HCT116 (cell line): Measurements from ENCODE around the gene HLCS. TPM values are rescaled to one million over a fixed set of nuclear protein-coding genes. Genes with fewer than 3 reads are reported as not detected.

ENCODE experiments used
- ATAC-seq: fragments of 200-7000 bp; cut with Tn5 transposase; 2 replicates; pipeline ENCODE4 v1.9.1; 2020; ENCODE audit warnings: mild to moderate bottlenecking, moderate library complexity
- BruUV-seq: library from RNA; stranded (reverse); fragments of 400-500 nt; replicated peaks from 2 replicates; lab custom pipeline; 2021; lab: Mats Ljungman, UMichigan
- CTCF ChIA-PET: fragments of 300-600 bp; sonication (Branson Sonifier 250); formaldehyde crosslinking; loops from one replicate; lab custom pipeline; 2021; ENCODE audit warnings: antibody characterized with exemption; lab: Charles Lee
- POLR2A ChIA-PET: fragments of 300-600, 350-600 bp; sonication (Branson Sonifier 250); formaldehyde crosslinking; loops from one replicate; lab custom pipeline; 2021; ENCODE audit warnings: antibody characterized with exemption; lab: Charles Lee
- RAD21 ChIA-PET, 2 experiments: fragments of 300-600 bp; sonication (Branson Sonifier 250); formaldehyde crosslinking; loops; one replicate each; lab custom pipeline; 2023; ENCODE audit warnings: low total read pairs in 2 of 2; ENCODE audit not compliant: uncharacterized antibody in 2 of 2, unreplicated experiment in 2 of 2, low non-redundant PET in 1 of 2; lab: Charles Lee
- DNase-seq: peaks from one replicate; pipeline ENCODE4 v3.0.0-alpha.2; 2010; ENCODE audit warnings: low read depth, low spot score
- H2AFZ ChIP-seq: fragments of 200-600 bp; shearing (Covaris generic), sonication (generic); 2 replicates; pipeline ENCODE4 v1.6.1; 2017; ENCODE audit warnings: low read depth, mixed run types, mixed read lengths, antibody characterized with exemption, low read length; ENCODE audit not compliant: poor library complexity, severe bottlenecking
- H3K27ac ChIP-seq: 2 replicates; pipeline ENCODE4 v1.5.1; 2012; ENCODE audit warnings: low read depth, low read length
- H3K27me3 ChIP-seq: fragments of 200-600 bp; sonication (generic); 2 replicates; pipeline ENCODE4 v1.6.1; 2016; ENCODE audit warnings: mixed run types, low read length, mixed read lengths; ENCODE audit not compliant: insufficient read depth
- H3K36me3 ChIP-seq, 2 experiments: fragments of 200-500 bp in 1 of 2; fragments of 200-600 bp in 1 of 2; sonication (Bioruptor generic) in 1 of 2; sonication (generic) in 1 of 2; 2 replicates each; pipeline versions ENCODE4 v1.5.1 to v1.6.1; 2014 to 2016; ENCODE audit warnings: low read length in 2 of 2, inconsistent platforms in 1 of 2, mixed read lengths in 1 of 2, mixed run types in 1 of 2; ENCODE audit not compliant: insufficient read depth in 2 of 2, control insufficient read depth in 1 of 2
- H3K4me1 ChIP-seq, 2 experiments: fragments of 200-600 bp in 1 of 2; sonication (generic) in 1 of 2; 2 replicates each; pipeline versions ENCODE4 v1.5.1 to v1.6.1; 2012 to 2017; ENCODE audit warnings: low read length in 2 of 2, inconsistent platforms in 1 of 2, mild to moderate bottlenecking in 1 of 2, mixed read lengths in 1 of 2, mixed run types in 1 of 2, moderate library complexity in 1 of 2; ENCODE audit not compliant: insufficient read depth in 2 of 2, control insufficient read depth in 1 of 2
- H3K4me2 ChIP-seq: fragments of 200-600 bp; sonication (generic); 2 replicates; pipeline ENCODE4 v1.6.1; 2017; ENCODE audit warnings: mixed run types, low read length, mixed read lengths
- H3K4me3 ChIP-seq, 2 experiments: fragments of 200-600 bp in 1 of 2; sonication (generic) in 1 of 2; replicated peaks in 1 of 2; 2 replicates each; pipeline ENCODE4 v1.5.1; 2011 to 2016; ENCODE audit warnings: low read length in 2 of 2, control low read depth in 1 of 2, low read depth in 1 of 2, mild to moderate bottlenecking in 1 of 2, mixed read lengths in 1 of 2, mixed run types in 1 of 2
- H3K79me2 ChIP-seq: fragments of 200-600 bp; sonication (generic); 2 replicates; pipeline ENCODE4 v1.6.1; 2017; ENCODE audit warnings: mild to moderate bottlenecking, mixed run types, low read length, moderate library complexity, mixed read lengths; ENCODE audit not compliant: insufficient read depth
- H3K9ac ChIP-seq: fragments of 200-600 bp; sonication (generic); 2 replicates; pipeline ENCODE4 v1.6.1; 2016; ENCODE audit warnings: low read length, mixed read lengths
- H3K9me2 ChIP-seq: fragments of 200-600 bp; sonication (generic), shearing (Covaris generic); 2 replicates; pipeline ENCODE4 v1.6.1; 2017; ENCODE audit warnings: mixed run types, mild to moderate bottlenecking, moderate library complexity; ENCODE audit not compliant: insufficient read depth
- H3K9me3 ChIP-seq, 2 experiments: fragments of 200-500 bp in 1 of 2; fragments of 200-600 bp in 1 of 2; sonication (Bioruptor generic) in 1 of 2; sonication (generic) in 1 of 2; 2 replicates each; pipeline ENCODE4 v1.6.1; 2014 to 2017; ENCODE audit warnings: low read length in 2 of 2, mixed read lengths in 2 of 2, inconsistent platforms in 1 of 2, low read depth in 1 of 2, mild to moderate bottlenecking in 1 of 2, mixed run types in 1 of 2, moderate library complexity in 1 of 2; ENCODE audit not compliant: control insufficient read depth in 1 of 2, insufficient read depth in 1 of 2
- H4K20me1 ChIP-seq: fragments of 200-600 bp; sonication (generic), shearing (Covaris generic); 2 replicates; pipeline ENCODE4 v1.6.1; 2017; ENCODE audit warnings: mixed run types, mild to moderate bottlenecking, moderate library complexity; ENCODE audit not compliant: insufficient read depth
- CBX3 ChIP-seq: IDR thresholded peaks from 2 replicates; pipeline ENCODE4 v1.6.1; 2012; ENCODE audit warnings: low read depth
- CEBPB ChIP-seq: IDR thresholded peaks from 2 replicates; pipeline ENCODE4 v1.6.1; 2012; ENCODE audit warnings: low read depth
- CTCF ChIP-seq, 3 experiments: fragments of 200-600 bp in 1 of 3; sonication (generic) in 1 of 3; IDR thresholded peaks in 2 of 3; conservative IDR thresholded peaks in 1 of 3; 2 replicates each; pipeline ENCODE4 v1.5.1; 2012 to 2017; ENCODE audit warnings: low read depth in 2 of 3, low read length in 2 of 3, antibody characterized with exemption in 1 of 3, borderline replicate concordance in 1 of 3, control low read depth in 1 of 3, mild to moderate bottlenecking in 1 of 3, mixed read lengths in 1 of 3, mixed run types in 1 of 3, moderate library complexity in 1 of 3; ENCODE audit not compliant: insufficient read depth in 1 of 3
- EGR1 ChIP-seq: IDR thresholded peaks from 2 replicates; pipeline ENCODE4 v1.6.1; 2012; ENCODE audit warnings: low read depth
- ELF1 ChIP-seq: IDR thresholded peaks from 2 replicates; pipeline ENCODE4 v1.6.1; 2012; ENCODE audit warnings: low read depth, borderline replicate concordance
- EZH2 ChIP-seq: fragments of 200-600 bp; sonication (generic); IDR thresholded peaks from 2 replicates; pipeline ENCODE4 v1.6.1; 2017; ENCODE audit warnings: antibody characterized with exemption, mixed run types
- EZH2phosphoT487 ChIP-seq: fragments of 200-600 bp; IDR thresholded peaks from 2 replicates; pipeline ENCODE4 v1.6.1; 2018; ENCODE audit warnings: antibody characterized with exemption, borderline replicate concordance
- JUND ChIP-seq: IDR thresholded peaks from 2 replicates; pipeline ENCODE4 v1.6.1; 2012
- POLR2A ChIP-seq: IDR thresholded peaks from 2 replicates; pipeline ENCODE4 v1.7.0; 2011; ENCODE audit warnings: borderline replicate concordance; ENCODE audit not compliant: insufficient read depth, insufficient read length; ENCODE audit errors: extremely low read depth
- POLR2AphosphoS5 ChIP-seq: IDR thresholded peaks from 2 replicates; pipeline ENCODE4 v1.6.1; 2011; ENCODE audit warnings: mild to moderate bottlenecking, low read depth, low read length, moderate library complexity
- SIN3A ChIP-seq: IDR thresholded peaks from 2 replicates; pipeline ENCODE4 v1.6.1; 2012; ENCODE audit warnings: low read depth
- SP1 ChIP-seq: IDR thresholded peaks from 2 replicates; pipeline ENCODE4 v1.6.1; 2012; ENCODE audit warnings: low read depth
- SRF ChIP-seq: IDR thresholded peaks from 2 replicates; pipeline ENCODE4 v1.6.1; 2012; ENCODE audit warnings: low read depth
- TCF7L2 ChIP-seq: IDR thresholded peaks from 2 replicates; pipeline ENCODE4 v1.7.0; 2011; ENCODE audit warnings: borderline replicate concordance, inconsistent platforms; ENCODE audit not compliant: insufficient read depth, insufficient read length; ENCODE audit errors: extremely low read depth
- YY1 ChIP-seq: IDR thresholded peaks from 2 replicates; pipeline ENCODE4 v1.6.1; 2011; ENCODE audit warnings: low read length, low read depth, moderate library complexity, mild to moderate bottlenecking; ENCODE audit not compliant: insufficient replicate concordance; ENCODE audit errors: extremely low read depth
- ZBTB33 ChIP-seq: IDR thresholded peaks from 2 replicates; pipeline ENCODE4 v1.6.1; 2011; ENCODE audit warnings: mild to moderate bottlenecking, low read length, moderate library complexity; ENCODE audit not compliant: insufficient replicate concordance; ENCODE audit errors: extremely low read depth
- ZNF274 ChIP-seq: fragments of 200-500 bp; sonication (Bioruptor generic); IDR thresholded peaks from 2 replicates; pipeline ENCODE4 v1.6.1; 2014; ENCODE audit warnings: mild to moderate bottlenecking, low read depth, low read length, inconsistent platforms
- intact Hi-C: fragments of 100-400 bp; cut with micrococcal nuclease; formaldehyde crosslinking; loops from 2 replicates; pipeline ENCODE4 v1.10.0; 2022
- total RNA-seq: library from RNA; stranded (reverse); gene quantifications from one replicate; pipeline ENCODE4 v1.2.1, GENCODE V29; 2021; ENCODE audit not compliant: unreplicated experiment
- TF ChIP-seq, protein P1 (sequence below): IDR thresholded peaks from 2 replicates; pipeline ENCODE4 v1.6.1; 2012
- TF ChIP-seq, protein P2 (sequence below): IDR thresholded peaks from 2 replicates; pipeline ENCODE4 v1.6.1; 2012

The HLCS gene
- total RNA-seq, 1 experiment from 2014 or later: 18.5 TPM

DNA sequence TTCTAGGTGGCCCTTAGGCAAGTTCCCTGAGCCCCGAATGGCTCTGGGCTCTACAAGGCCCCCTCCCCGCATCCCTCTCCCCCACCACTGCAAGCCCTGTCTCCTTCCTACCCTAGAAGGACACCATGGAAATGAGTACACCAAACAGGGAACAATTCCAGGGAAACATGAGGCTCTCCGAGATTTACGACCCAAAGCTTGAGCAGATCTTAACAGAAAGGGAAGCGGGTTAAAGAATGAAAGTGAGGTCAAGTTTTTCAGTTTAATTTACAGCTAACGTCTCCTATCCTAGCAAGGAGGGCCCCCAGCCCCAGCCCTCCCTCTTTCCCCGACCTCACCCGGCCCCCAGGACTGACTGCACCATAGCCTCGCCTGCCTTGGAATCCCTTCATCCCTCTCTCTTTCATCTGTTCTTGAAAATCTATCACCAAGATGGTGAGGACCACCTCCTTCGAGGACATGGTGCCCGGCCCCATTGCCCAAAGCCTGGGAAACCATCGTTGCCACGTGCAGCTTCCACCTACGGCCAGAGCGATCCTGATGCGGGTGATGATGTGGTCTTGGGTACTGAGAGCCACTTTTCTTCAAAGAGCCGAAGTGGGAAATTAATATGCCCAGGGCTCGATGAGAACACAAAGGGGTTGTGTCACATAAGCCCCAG lies 237.0 kb downstream of the HLCS start:
- no peak overlapping the region for H2AFZ ChIP-seq
- ChIA-PET RAD21 (no interaction called here), POLR2A (no interaction called here), CTCF (no interaction called here)
- TF ChIP-seq ZBTB33 (no peak), SP1 (no peak), POLR2A (no peak), ZNF274 (no peak), TCF7L2 (no peak), CTCF (IDR thresholded peaks at IDR 0.05 in 2 of 3, conservative IDR thresholded peaks at IDR 0.05 in 1 of 3; ENCODE audit: borderline replicate concordance in 1 of 3, insufficient read depth in 1 of 3, low read depth in 2 of 3, low read length in 2 of 3) (no peak), JUND (no peak), SIN3A (no peak), EZH2 (no peak), EGR1 (no peak), POLR2AphosphoS5 (no peak), YY1 (no peak), EZH2phosphoT487 (no peak), CBX3 (no peak), CEBPB (no peak), ELF1 (no peak), SRF (no peak)
- TF ChIP-seq, protein P1, sequence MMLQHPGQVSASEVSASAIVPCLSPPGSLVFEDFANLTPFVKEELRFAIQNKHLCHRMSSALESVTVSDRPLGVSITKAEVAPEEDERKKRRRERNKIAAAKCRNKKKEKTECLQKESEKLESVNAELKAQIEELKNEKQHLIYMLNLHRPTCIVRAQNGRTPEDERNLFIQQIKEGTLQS: no peak
- TF ChIP-seq, protein P2, sequence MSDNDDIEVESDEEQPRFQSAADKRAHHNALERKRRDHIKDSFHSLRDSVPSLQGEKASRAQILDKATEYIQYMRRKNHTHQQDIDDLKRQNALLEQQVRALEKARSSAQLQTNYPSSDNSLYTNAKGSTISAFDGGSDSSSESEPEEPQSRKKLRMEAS: no peak
- ATAC-seq: no peak
- H3K9me3 ChIP-seq: no peaks in the 10 kb centered on the region
- no peaks in the 10 kb centered on the region for H4K20me1 ChIP-seq
- H3K27ac ChIP-seq: no peak overlapping the region
- intact Hi-C loops: no loop called here
- DNase-seq: no peak
- H3K9me2 ChIP-seq: no peaks in the 10 kb centered on the region
- H3K4me3 ChIP-seq: no peak overlapping the region
- H3K9ac ChIP-seq: no peak overlapping the region
- no peak overlapping the region for H3K4me2 ChIP-seq
- no peaks in the 10 kb centered on the region for H3K27me3 ChIP-seq
- H3K4me1 ChIP-seq: no peaks in the 10 kb centered on the region
- BruUV-seq: no TSS peak
- peaks cover 0 to 7% of the 10 kb centered on the region in 2 experiments; a peak in 1 of 4 replicates for H3K36me3 ChIP-seq
- no peaks in the 10 kb centered on the region for H3K79me2 ChIP-seq
